HG03159 (cell line): ENCODE measurements around the gene INCA1.

Source experiments
- ATAC-seq: cut with Tn5 transposase; IDR thresholded peaks from one replicate; pipeline ENCODE4 v1.9.1; 2021; ENCODE audit warnings: mild to moderate bottlenecking, moderate library complexity; ENCODE audit not compliant: unreplicated experiment

Gene INCA1

DNA sequence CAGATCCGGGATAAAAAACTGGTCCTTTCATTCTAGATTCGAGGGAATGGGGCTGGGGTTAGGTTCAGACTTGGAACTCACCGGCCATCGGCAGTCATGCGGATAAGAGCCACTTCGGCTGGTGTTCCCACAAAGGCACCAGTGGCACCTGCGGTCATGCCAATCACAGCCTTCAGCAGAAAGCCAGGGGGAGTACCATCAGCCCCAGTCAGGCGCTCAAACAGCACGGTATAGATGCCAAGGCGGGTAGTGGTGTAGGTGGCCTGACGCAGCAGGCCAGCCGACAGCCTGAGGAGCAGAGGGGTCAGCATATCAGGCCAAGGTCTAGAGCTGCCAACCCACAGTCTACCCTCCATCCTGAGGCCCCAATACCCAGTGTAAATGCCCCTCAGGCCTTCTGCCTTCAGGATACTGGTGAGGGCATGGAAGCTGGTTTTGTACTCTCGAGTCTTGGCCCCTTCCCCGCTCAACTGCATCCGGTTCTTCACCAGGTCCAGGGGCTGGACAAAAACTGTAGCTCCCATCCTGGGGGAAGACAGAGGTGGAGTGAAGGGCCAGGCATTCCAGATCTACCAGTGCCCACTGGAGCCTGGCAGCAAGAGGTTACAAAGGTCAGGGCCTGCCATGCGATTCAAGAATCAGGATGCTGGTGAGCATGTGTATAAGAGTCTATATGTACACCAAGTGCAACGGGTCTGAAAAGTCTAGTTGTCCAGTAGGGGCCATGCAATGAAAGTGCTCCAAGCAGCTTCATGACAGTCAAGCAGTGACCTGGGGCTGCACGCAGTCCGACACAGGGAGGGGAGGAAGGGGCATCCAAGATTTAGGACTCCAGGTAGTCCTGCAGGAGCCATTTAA, 58.4 kb downstream of the INCA1 start:
- ATAC-seq, result no peak
